Mucosa of descending colon (tissue), 3 donors: ENCODE results near the gene SLC9A3. TPM values are rescaled to one million over a fixed set of nuclear protein-coding genes. Genes with fewer than 3 reads are reported as not detected.
"Not testable (repeated sequence)": the region's sequence is repeated elsewhere in the genome, so short reads cannot be mapped to it uniquely, and the experiment has no call there.

Experiments
- ATAC-seq: fragments of 200-7000 bp; cut with Tn5 transposase; one replicate; pipeline ENCODE4 v1.9.1; 2020; ENCODE audit warnings: mild to moderate bottlenecking, moderate library complexity
- DNase-seq, 3 donors: peaks; one replicate each; pipeline ENCODE4 v3.0.0-alpha.2; 2020
- H3K36me3 ChIP-seq: fragments of 200-600 bp; one replicate; pipeline ENCODE4 v1.8.0; 2021; ENCODE audit warnings: low read depth, mild to moderate bottlenecking
- H3K4me1 ChIP-seq: fragments of 200-600 bp; one replicate; pipeline ENCODE4 v1.8.0; 2021; ENCODE audit warnings: low read depth, mild to moderate bottlenecking
- H3K4me3 ChIP-seq: fragments of 200-600 bp; one replicate; pipeline ENCODE4 v1.8.0; 2021; ENCODE audit warnings: mild to moderate bottlenecking
- H3K9me3 ChIP-seq: fragments of 200-600 bp; one replicate; pipeline ENCODE4 v1.8.0; 2021; ENCODE audit warnings: mild to moderate bottlenecking
- intact Hi-C, 2 donors: fragments of 100-400 bp; cut with DNase I in 1 of 2; cut with micrococcal nuclease in 1 of 2; formaldehyde crosslinking; loops; one replicate each; pipeline versions ENCODE4 v1.11.0 to v1.11.1; 2022; cut with DNase I, micrococcal nuclease
- total RNA-seq, 3 donors: library from RNA; stranded (reverse); fragmentation: NEBNext Ultra II Directional in 2 of 3; extraction: Animal tissue kit (Norgen Biotek cat#: 25700) in 2 of 3; gene quantifications; one replicate each; pipeline versions ENCODE4 v1.2.1 to v1.2.4, GENCODE V29; 2021 to 2023
- TF ChIP-seq, protein P1 (sequence below): fragments of 200-600 bp; IDR thresholded peaks from one replicate; pipeline ENCODE4 v1.8.0; 2022; ENCODE audit warnings: antibody characterized with exemption, mild to moderate bottlenecking
- donor health status: DM: no; HTN: no; CAD: no; lungs with moderate emphysema.
- donor health status: DM: no; HTN: no; CAD: no.
- donor health status: DM: no; HTN: yes; CAD: no.

The SLC9A3 gene
- total RNA-seq, 3 donors from 2014 or later = 29.2 to 272 (median 77.7) TPM

DNA sequence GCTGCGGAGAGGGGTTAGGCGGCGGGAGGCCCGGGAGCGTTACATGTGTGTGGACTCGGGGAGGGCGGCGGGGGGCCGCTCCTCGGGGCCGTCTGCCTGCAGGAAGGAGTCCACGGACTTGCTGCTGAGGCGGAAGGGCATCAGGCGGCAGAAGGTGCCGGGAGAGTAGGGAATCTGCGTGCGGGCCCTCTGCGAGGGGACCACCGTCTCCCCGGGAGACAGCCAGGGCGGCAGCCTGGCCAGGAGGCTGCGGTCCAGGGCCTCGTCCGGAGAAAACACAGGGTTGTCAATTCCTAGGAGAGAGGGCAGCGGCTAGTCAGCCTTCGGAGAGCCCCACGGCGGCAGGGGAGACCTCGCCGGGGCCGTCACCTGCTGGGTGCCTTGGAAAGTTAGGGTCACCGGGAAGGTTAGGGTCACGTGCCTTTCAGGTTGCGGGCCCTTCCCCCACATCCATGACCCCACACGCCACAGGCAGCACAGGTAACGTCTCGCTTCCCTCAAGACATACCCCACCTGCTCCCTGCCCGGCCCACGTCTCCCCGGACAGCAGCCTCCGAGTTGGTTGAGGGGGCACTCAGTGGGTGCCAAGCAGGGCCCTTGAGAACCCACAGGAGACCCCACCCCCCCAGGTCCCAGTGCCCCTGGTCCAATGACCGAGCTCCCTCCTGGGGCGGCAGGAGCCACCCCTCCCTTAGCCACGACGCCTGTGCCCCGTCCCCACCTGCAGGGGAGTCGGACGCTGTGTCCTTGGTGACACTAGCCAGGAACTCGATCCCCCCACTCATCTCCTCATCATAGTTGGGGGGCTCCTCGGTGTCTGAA lies 49.2 kb downstream of the SLC9A3 start:
- H3K36me3 ChIP-seq = no peaks in the 10 kb centered on the region
- H3K9me3 ChIP-seq = no peaks in the 10 kb centered on the region
- TF ChIP-seq, protein P1, sequence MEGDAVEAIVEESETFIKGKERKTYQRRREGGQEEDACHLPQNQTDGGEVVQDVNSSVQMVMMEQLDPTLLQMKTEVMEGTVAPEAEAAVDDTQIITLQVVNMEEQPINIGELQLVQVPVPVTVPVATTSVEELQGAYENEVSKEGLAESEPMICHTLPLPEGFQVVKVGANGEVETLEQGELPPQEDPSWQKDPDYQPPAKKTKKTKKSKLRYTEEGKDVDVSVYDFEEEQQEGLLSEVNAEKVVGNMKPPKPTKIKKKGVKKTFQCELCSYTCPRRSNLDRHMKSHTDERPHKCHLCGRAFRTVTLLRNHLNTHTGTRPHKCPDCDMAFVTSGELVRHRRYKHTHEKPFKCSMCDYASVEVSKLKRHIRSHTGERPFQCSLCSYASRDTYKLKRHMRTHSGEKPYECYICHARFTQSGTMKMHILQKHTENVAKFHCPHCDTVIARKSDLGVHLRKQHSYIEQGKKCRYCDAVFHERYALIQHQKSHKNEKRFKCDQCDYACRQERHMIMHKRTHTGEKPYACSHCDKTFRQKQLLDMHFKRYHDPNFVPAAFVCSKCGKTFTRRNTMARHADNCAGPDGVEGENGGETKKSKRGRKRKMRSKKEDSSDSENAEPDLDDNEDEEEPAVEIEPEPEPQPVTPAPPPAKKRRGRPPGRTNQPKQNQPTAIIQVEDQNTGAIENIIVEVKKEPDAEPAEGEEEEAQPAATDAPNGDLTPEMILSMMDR = no peak
- peaks cover 25% of the 10 kb centered on the region for H3K4me1 ChIP-seq
- DNase-seq (peak in 2 of 3 donors; percentile 39 to 56), ATAC-seq (no peak)
- no peak overlapping the region for H3K4me3 ChIP-seq
- intact Hi-C loops = no loop called here

GRCh38 chr5:474232-474839 lies 49.9 kb downstream of the SLC9A3 start:
- ATAC-seq = not testable (repeated sequence)
- DNase-seq = peak in 1 of 3 donors; percentile 39

GRCh38 chr5:473551-474192 lies 50.6 kb downstream of the SLC9A3 start:
- intact Hi-C loops = no loop called here
- DNase-seq = peak in 2 of 3 donors; percentile 38 to 74

More at GRCh38 chr5:474232-474839, 49.9 kb downstream of the SLC9A3 start:
- H3K4me3 ChIP-seq, H3K36me3 ChIP-seq, intact Hi-C loops, H3K9me3 ChIP-seq: not testable (repeated sequence)
- H3K4me1 ChIP-seq = peaks cover 25% of the 10 kb centered on the region

GRCh38 chr5:472656-473550 lies 51.3 kb downstream of the SLC9A3 start:
- Histone ChIP-seq H3K4me3 (peak overlapping the region; percentile 56), H3K4me1 (peaks cover 25% of the 10 kb centered on the region), H3K9me3 (no peaks in the 10 kb centered on the region), H3K36me3 (no peaks in the 10 kb centered on the region)
- ATAC-seq (peak; percentile 86), DNase-seq (peak; percentile 89 to 94 (median 92))
- TF ChIP-seq, protein P1 = no peak
- intact Hi-C loops = no loop called here

More at GRCh38 chr5:473551-474192, 50.6 kb downstream of the SLC9A3 start:
- TF ChIP-seq, protein P1 = no peak
- peak; percentile 31 for ATAC-seq
- H3K4me3 ChIP-seq = peak overlapping the region; percentile 56
- H3K4me1 ChIP-seq = peaks cover 25% of the 10 kb centered on the region
- no peaks in the 10 kb centered on the region for H3K9me3 ChIP-seq
- H3K36me3 ChIP-seq = no peaks in the 10 kb centered on the region

DNA sequence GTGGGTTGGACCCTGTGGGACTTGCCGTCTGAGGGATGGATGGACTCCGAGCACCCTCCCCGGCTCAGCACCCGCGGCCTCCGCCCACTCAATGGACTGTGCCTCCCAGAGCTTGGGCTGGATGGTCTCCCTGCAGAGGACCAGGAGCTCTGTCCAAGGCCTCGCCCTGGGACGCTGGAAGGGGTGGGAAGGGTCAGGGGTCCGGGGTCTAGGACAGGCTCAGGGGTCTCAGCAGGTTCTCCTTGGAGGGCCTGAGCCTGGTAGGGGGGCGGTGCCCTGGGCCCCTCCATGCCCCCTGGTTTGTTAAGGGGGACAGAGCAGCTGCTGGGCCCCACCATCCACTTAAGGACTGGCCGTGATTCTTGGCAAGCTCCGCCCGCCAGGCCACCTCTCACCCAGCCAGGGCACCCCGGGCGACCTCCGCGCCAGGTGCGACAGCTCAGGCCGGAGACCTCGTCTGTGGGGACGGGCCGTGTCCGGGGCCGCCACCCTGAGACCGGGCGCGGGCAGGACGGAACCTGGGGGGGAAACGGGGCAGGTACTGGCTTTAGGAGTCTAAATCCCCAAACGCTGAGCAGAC lies 52.1 kb downstream of the SLC9A3 start:
- intact Hi-C loops = no loop called here
- peaks cover 25% of the 10 kb centered on the region for H3K4me1 ChIP-seq
- no peaks in the 10 kb centered on the region for H3K9me3 ChIP-seq
- TF ChIP-seq, protein P1 = no peak
- DNase-seq (peak; percentile 42 to 74 (median 72)), ATAC-seq (peak; percentile 39)
- peak overlapping the region; percentile 31 for H3K4me3 ChIP-seq
- no peaks in the 10 kb centered on the region for H3K36me3 ChIP-seq
